Cerebellar nuclear complex (tissue), 1 donor: Measurements from ENCODE around the gene SLC25A14.

ENCODE experiments used
- DNase-seq, 2 experiments: peaks; one replicate each; lab custom pipeline; 2025; lab: John Stamatoyannopoulos, UW

Gene SLC25A14

DNA sequence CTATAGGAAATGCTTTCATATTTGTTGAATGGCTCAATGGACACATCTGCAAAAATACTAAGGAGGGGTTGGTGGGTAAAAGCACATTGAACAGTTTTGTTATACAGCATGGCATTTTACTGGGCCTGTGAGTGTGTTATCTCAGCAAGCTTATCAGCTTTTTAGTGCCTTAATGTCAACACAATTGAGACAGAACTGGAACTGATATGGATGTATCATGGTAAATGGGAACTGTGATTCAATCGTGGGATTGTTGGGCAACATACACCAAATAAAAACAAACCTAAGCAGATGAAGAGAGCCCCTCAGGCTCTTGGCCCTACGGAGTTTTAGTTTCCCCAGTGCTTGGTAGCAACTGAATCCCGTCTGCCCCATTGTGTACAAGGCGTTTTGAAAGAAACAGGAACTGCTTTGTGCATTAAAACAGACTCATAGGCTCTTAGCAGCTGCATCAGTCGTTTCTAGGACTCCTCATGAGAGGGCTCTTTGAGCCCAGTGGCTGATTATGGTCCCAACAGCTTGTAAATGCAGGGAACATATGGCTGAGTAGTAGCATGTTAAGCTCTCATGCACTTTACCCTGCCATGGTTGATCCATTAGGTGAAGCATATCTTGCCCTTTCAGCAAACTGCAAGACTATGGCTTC lies 38.4 kb downstream of the SLC25A14 start:
- no peak for DNase-seq

- DNase-seq = no peak
Observed at GRCh38 chrX:130385520-130385919, 45.8 kb downstream of the SLC25A14 start, which contains the start of gene GPR119. Gene GPR119 (minus strand): TSS chrX:130385674. CDS start chrX:130385447, 227 bp downstream.

- DNase-seq = no peak
Observed at GRCh38 chrX:130386408-130386808, 46.7 kb downstream of the SLC25A14 start.

DNA sequence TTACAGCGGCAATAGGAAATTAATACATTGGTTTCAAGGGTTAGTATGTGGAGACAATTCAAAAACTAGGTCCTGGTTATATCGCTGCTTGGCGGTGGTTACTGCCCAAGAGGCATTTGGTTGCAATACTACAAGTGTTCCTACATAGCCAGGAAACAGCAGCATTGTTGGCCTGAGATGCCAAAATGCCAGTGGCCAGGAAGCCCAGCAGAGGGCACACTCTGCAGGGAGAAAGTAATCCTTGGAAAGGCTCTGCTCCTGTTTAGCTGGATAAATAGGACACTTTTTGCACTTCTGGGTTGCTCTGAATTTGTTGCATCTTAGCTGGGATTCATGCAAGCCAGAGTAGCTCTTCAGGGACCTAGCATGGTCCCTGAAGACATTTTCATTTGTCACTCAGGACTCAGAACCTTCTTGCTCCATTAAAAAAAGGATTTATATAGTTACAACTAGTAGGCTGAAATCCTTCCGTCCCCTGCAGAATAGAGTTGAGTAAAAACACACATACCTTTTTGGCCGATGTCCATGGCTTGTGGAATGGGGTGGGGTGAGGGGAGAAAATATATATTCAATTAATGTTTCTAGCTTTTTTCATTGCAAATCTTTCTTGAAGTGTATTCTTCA lies 53.8 kb downstream of the SLC25A14 start:
- no peak for DNase-seq

GRCh38 chrX:130395341-130395740 lies 55.6 kb downstream of the SLC25A14 start:
- DNase-seq = no peak

- DNase-seq = peak in 1 of 2 experiments; percentile 40
Observed at GRCh38 chrX:130401415-130402207, 61.9 kb downstream of the SLC25A14 start, which contains the start of gene RBMX2. Gene RBMX2 (plus strand): TSS chrX:130401987. CDS start chrX:130402033, 46 bp downstream.

DNA sequence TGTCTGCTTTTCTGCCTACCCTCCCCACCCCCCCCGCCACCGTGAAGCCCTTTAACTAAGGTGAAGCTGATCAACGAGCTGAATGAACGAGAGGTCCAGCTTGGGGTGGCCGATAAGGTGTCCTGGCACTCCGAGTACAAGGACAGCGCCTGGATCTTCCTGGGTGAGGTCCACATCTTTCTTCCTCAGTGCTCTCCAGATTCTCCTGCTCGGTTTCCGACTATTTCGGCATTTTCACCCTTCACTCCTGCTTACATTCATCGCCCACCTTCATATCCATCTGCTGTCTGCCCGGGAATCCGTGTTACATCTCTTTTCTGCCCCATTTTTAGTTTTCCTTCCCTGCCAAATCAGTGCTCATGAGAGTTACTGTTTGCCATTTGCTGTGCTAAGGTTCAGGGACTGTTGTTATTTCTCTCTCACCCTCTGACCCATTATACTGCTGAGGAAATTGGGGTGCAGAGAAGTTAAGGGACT lies 62.5 kb downstream of the SLC25A14 start:
- no peak for DNase-seq

DNA sequence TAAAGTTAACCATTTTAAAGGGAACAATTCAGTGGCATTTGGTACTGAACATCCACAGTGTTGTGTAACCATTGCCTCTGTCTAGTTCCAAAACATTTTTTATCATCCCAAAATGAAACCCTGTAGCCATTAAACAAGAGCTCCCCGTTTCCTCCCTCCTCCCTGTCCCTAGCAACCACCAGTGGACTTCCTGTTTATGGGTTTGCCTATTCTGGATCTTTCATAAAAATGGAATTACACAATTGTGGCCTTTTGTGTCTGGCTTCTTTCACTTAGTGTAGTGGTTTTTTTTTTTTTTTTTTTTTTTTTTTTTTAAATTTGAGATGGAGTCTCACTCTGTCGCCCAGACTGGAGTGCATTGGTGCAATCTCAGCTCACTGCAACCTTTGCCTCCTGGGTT lies 73.7 kb downstream of the SLC25A14 start:
- DNase-seq = no peak

DNA sequence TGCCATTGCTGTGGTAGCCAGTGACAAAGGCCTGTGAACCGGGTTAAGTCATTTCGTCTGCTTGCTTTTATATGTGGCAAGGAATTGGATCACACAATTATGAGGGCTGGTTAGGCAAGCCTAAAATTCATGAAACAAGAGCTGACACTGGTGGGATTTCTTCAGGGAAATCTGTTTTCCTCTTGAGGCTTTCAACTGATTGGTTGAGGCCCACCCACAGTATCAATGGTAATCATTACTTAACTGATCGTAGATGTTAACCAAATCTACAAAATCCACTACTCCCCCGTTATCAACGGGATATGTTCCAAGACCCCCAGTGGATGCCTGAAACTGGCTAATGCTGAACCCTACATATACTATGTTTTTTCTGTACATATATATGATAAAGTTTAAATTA lies 75.1 kb downstream of the SLC25A14 start:
- no peak for DNase-seq

DNA sequence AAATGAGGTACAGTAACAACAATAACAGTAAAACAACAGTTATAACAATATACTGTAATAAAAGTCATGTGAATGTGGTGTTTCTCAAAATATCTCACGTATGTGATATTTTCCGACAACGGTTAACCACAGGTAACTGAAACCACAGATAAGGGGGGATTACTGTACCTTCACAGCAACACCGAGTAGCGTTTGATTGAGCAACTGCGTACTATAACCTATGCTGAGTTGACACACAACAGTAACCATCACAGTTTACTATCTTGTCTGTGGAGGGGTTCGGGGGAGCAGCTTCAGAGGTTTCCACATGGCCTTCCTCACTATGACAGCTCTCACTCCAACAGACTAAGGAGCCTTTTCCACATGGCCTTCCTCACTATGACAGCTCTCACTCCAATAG lies 75.5 kb downstream of the SLC25A14 start:
- DNase-seq = no peak

DNA sequence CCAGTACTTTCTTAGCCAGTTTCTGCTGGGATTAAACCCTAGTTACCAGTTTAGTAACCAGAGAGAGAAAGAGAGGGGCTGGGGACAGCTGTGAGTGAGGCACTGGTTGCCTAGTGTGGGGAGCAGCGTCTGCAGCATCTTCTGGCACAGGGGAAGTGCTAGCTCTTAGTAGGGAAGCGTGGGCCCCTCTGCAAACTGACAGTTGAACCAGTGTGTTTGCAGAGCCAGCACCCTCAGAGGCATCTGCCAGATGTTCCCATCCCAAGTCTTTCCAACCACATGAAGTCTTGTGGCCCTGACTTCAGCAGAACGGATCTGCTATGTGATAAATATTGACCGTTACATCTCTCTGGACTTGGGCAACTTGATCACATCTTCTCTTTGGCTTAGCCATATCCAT lies 77.1 kb downstream of the SLC25A14 start:
- DNase-seq = no peak

GRCh38 chrX:130418066-130418465 lies 78.3 kb downstream of the SLC25A14 start:
- no peak for DNase-seq

DNA sequence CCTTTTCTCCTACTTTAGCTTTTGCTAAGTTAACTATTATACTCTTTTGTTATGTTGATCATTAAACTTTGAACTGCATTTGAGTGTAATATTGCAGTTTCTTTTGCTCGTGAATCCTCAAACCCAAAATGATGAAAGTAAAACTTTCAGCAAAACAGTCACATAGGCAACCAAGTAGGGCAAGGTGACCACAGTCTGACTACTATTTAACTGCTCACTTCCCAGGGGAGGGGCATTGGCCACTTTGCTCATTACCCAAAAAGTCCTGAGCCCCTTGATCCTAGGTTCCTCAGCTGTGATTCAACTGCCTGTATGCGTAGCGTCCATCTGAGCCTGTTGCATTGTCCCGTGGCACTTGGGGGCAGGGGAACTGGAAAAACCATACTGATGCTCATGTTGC lies 79.0 kb downstream of the SLC25A14 start:
- DNase-seq = no peak

DNA sequence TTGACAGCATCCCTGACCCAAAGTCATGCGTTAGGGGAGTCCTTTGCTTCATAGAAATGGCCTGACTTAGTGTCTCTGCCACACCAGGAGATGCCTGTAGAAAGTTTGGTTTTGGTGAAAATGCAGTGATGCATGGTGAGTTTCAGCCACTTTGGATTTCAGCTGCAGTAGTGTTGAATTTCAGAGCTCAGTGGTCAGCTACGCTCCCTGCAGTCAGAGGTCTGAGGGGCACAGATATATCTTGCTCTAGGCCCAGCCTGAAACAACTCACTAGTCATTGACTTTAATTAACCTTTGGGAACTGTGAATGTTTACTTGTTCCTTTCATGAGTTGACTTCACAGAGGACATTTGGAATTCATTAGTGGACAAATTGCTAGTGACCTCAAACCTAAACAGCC lies 79.5 kb downstream of the SLC25A14 start:
- DNase-seq = no peak
